Prostate gland (tissue), 2 donors: Measurements from ENCODE around the gene DLL1.

Experiments
- CTCF ChIP-seq, 4 experiments: fragments of 200-600 bp in 2 of 4; fragments of 450-650 bp in 2 of 4; sonication (generic) in 2 of 4; IDR thresholded peaks; 1 replicate in 3 of 4; 2 replicates in 1 of 4; pipeline ENCODE4 v1.5.1; 2016 to 2019; ENCODE audit warnings: antibody characterized with exemption in 4 of 4, mild to moderate bottlenecking in 2 of 4, moderate library complexity in 2 of 4
- POLR2A ChIP-seq: fragments of 450-650 bp; IDR thresholded peaks from one replicate; pipeline ENCODE4 v1.6.1; 2016; ENCODE audit warnings: antibody characterized with exemption, mild to moderate bottlenecking
- POLR2AphosphoS5 ChIP-seq: sonication (generic); formaldehyde crosslinking; IDR thresholded peaks from one replicate; pipeline ENCODE4 v1.6.1; 2017; ENCODE audit warnings: antibody characterized with exemption

- TF ChIP-seq CTCF (IDR thresholded peaks at IDR 0.05) (no peak), POLR2A (no peak), POLR2AphosphoS5 (no peak)
Observed at GRCh38 chr6:170238741-170239565, 51.9 kb downstream of the DLL1 start.
